HepG2 (cell line): ENCODE data around the gene MISFA. TPM values are rescaled to one million over a fixed set of nuclear protein-coding genes. Genes with fewer than 3 reads are reported as not detected.

Experiments
- AFF4 ChIP-seq: sonication (generic); formaldehyde crosslinking; IDR thresholded peaks from 2 replicates; pipeline ENCODE4 v1.4.0; 2020; ENCODE audit warnings: missing genetic modification reagents
- CENPBD1 ChIP-seq: sonication (generic); formaldehyde crosslinking; IDR thresholded peaks from 2 replicates; pipeline ENCODE4 v1.8.0; 2022; ENCODE audit warnings: missing genetic modification reagents, low read depth, mild to moderate bottlenecking, borderline replicate concordance
- HCFC1 ChIP-seq: fragments of 150-350 bp; IDR thresholded peaks from 2 replicates; pipeline ENCODE4 v1.6.1; 2014; ENCODE audit warnings: low read depth, low read length
- IKZF5 ChIP-seq: IDR thresholded peaks from 2 replicates; pipeline ENCODE4 v1.6.1; 2018; ENCODE audit warnings: missing genetic modification reagents, mild to moderate bottlenecking, missing compliant biosample characterization
- KLF12 ChIP-seq: sonication (generic); formaldehyde crosslinking; IDR thresholded peaks from 2 replicates; pipeline ENCODE4 v1.4.0; 2020; ENCODE audit warnings: missing genetic modification reagents, borderline replicate concordance
- MAFF ChIP-seq: IDR thresholded peaks from 2 replicates; pipeline ENCODE4 v1.6.1; 2011; ENCODE audit warnings: low read depth, low read length, improper control_type of control experiment
- NFRKB ChIP-seq: fragments of 450-650 bp; IDR thresholded peaks from 2 replicates; pipeline ENCODE4 v1.6.1; 2017
- RFXANK ChIP-seq: IDR thresholded peaks from 2 replicates; pipeline ENCODE4 v1.6.1; 2016
- SALL1 ChIP-seq: sonication (generic); formaldehyde crosslinking; IDR thresholded peaks from 2 replicates; pipeline ENCODE4 v1.8.0; 2022; ENCODE audit warnings: mild to moderate bottlenecking, missing genetic modification reagents
- SKI ChIP-seq: fragments of 450-650 bp; IDR thresholded peaks from one replicate; pipeline ENCODE4 v1.6.1; 2018; ENCODE audit warnings: mild to moderate bottlenecking; ENCODE audit not compliant: partially characterized antibody
- TCF7 ChIP-seq: sonication (generic); IDR thresholded peaks from 2 replicates; pipeline ENCODE4 v1.6.1; 2016; ENCODE audit warnings: antibody characterized with exemption, low read depth
- TEAD2 ChIP-seq: sonication (generic); formaldehyde crosslinking; IDR thresholded peaks from 2 replicates; pipeline ENCODE4 v1.9.0; 2021; ENCODE audit warnings: missing genetic modification reagents
- ZFYVE20 ChIP-seq: sonication (generic); formaldehyde crosslinking; IDR thresholded peaks from 2 replicates; pipeline ENCODE4 v1.8.0; 2023; ENCODE audit warnings: low read depth, mild to moderate bottlenecking, moderate library complexity, missing genetic modification reagents, borderline replicate concordance
- ZNF142 ChIP-seq: sonication (generic); formaldehyde crosslinking; IDR thresholded peaks from 2 replicates; pipeline ENCODE4 v1.4.0; 2020; ENCODE audit warnings: missing genetic modification reagents
- ZXDC ChIP-seq: sonication (generic); formaldehyde crosslinking; IDR thresholded peaks from 2 replicates; pipeline ENCODE4 v1.5.0; 2020; ENCODE audit warnings: mild to moderate bottlenecking, missing genetic modification reagents
- polyA plus RNA-seq, 8 experiments: library from polyadenylated mRNA; depleted of rRNA in 3 of 8; stranded (reverse) in 7 of 8; unstranded in 1 of 8; fragments of >200 nt; fragmentation: Illumina TruSeq in 4 of 8; extraction: Trizol in 4 of 8; gene quantifications; 2 replicates each; pipeline versions ENCODE4 v1.2.1 to v1.2.3, GENCODE V29; 2011 to 2016; ENCODE audit warnings: low read depth in 4 of 8, missing spikeins in 1 of 8, mixed read lengths in 1 of 8; ENCODE audit not compliant: insufficient read depth in 1 of 8
- total RNA-seq, 5 experiments: library from RNA; depleted of rRNA; stranded (reverse); fragments of >200 nt; fragmentation: Illumina TruSeq; extraction: Trizol; gene quantifications; 2 replicates each; pipeline ENCODE4 v1.2.3, GENCODE V29; 2016; ENCODE audit warnings: low read depth in 1 of 5

The MISFA gene
- total and polyA plus RNA-seq, 2 of the 13 experiments (the other 11 are each of a cell fraction or from before 2014, with no cell fraction given) = 1.4 to 5.4 TPM

GRCh38 chr11:18634140-18635032, 34.8 kb downstream of the MISFA start, which contains the start of gene SPTY2D1 (continued):
- TF ChIP-seq ZNF142 (CRISPR knock-in tag) = no peak
- no peak for TF ChIP-seq SKI
- TF ChIP-seq NFRKB = no peak
- TF ChIP-seq ZFYVE20 (CRISPR knock-in tag) = no peak
- TF ChIP-seq TCF7 = no peak
- TF ChIP-seq HCFC1 = peak; percentile 70
- TF ChIP-seq IKZF5 (CRISPR knock-in tag) = peak; percentile 88
- TF ChIP-seq RFXANK (CRISPR knock-in tag) = no peak
- peak; percentile 58 for TF ChIP-seq SALL1 (CRISPR knock-in tag)
- no peak for TF ChIP-seq TEAD2 (CRISPR knock-in tag)
- no peak for TF ChIP-seq AFF4 (CRISPR knock-in tag)
- TF ChIP-seq KLF12 (CRISPR knock-in tag) = 0 out of 2 replicates have a peak, but pooled peaks have one; percentile 7
- TF ChIP-seq MAFF = no peak; the same call in 1 of the 2 replicates
- TF ChIP-seq CENPBD1 (CRISPR knock-in tag) = no peak
- TF ChIP-seq ZXDC (CRISPR knock-in tag) = peak; percentile 35; the same call in 1 of the 2 replicates
